ENCODE measurements around the gene DIP2B.

Gene DIP2B

GRCh38 chr12:50581226-50582184, 76.7 kb downstream of the DIP2B start:
- DNase-seq: no peak

GRCh38 chr12:50584135-50584534, 79.3 kb downstream of the DIP2B start:
- DNase-seq: no peak

- peak; percentile 64 for DNase-seq
Observed at GRCh38 chr12:50589650-50590435, 85.1 kb downstream of the DIP2B start.

GRCh38 chr12:50590869-50591268, 86.1 kb downstream of the DIP2B start:
- DNase-seq: no peak

GRCh38 chr12:50595667-50596066, 90.9 kb downstream of the DIP2B start:
- no peak for DNase-seq

GRCh38 chr12:50597200-50598195, 92.7 kb downstream of the DIP2B start:
- peak; percentile 81 for DNase-seq

- no peak for DNase-seq
Observed at GRCh38 chr12:50598321-50598862, 93.6 kb downstream of the DIP2B start.

- no peak for DNase-seq
Observed at GRCh38 chr12:50599366-50600095, 94.7 kb downstream of the DIP2B start.

GRCh38 chr12:50600364-50600763, 95.6 kb downstream of the DIP2B start:
- DNase-seq: no peak

GRCh38 chr12:50603817-50604639, 99.2 kb downstream of the DIP2B start:
- no peak for DNase-seq

GRCh38 chr12:50604640-50604920, 99.8 kb downstream of the DIP2B start:
- no peak for DNase-seq

- DNase-seq: no peak
Observed at GRCh38 chr12:50606675-50607375, 102.0 kb downstream of the DIP2B start.

GRCh38 chr12:50609292-50609874, 104.6 kb downstream of the DIP2B start:
- DNase-seq: no peak

- no peak for DNase-seq
Observed at GRCh38 chr12:50610171-50610570, 105.4 kb downstream of the DIP2B start.

- DNase-seq: no peak
Observed at GRCh38 chr12:50611021-50611744, 106.4 kb downstream of the DIP2B start.

- no peak for DNase-seq
Observed at GRCh38 chr12:50612882-50613281, 108.1 kb downstream of the DIP2B start.

- DNase-seq: no peak
Observed at GRCh38 chr12:50613463-50613862, 108.7 kb downstream of the DIP2B start.

- DNase-seq: no peak
Observed at GRCh38 chr12:50614167-50614759, 109.5 kb downstream of the DIP2B start.

Measured in activated effector memory CD4-positive, alpha-beta T cell treated with anti-CD3 and anti-CD28 coated beads, Interleukin-2, amount 50 U/mL, for 16 hours (primary cell).